Measurements from ENCODE around the gene FAM229A.

Gene FAM229A

GRCh38 chr1:32346532-32347157 is 15.6 kb downstream of the FAM229A start:
- no peak for DNase-seq

GRCh38 chr1:32345289-32345827 is 16.9 kb downstream of the FAM229A start:
- no peak for DNase-seq

GRCh38 chr1:32342704-32343103 is 19.6 kb downstream of the FAM229A start:
- no peak for DNase-seq

GRCh38 chr1:32341971-32342370 is 20.3 kb downstream of the FAM229A start:
- no peak for DNase-seq

- no peak for DNase-seq
Observed at GRCh38 chr1:32341186-32341757, 21.0 kb downstream of the FAM229A start.

GRCh38 chr1:32339363-32339978 is 22.8 kb downstream of the FAM229A start:
- DNase-seq = peak; percentile 49 to 55

GRCh38 chr1:32338637-32339145 is 23.6 kb downstream of the FAM229A start:
- no peak for DNase-seq

GRCh38 chr1:32337855-32338636 is 24.2 kb downstream of the FAM229A start:
- no peak for DNase-seq

GRCh38 chr1:32336963-32337675 is 25.2 kb downstream of the FAM229A start:
- DNase-seq = peak; percentile 56 to 66

- DNase-seq = no peak
Observed at GRCh38 chr1:32336591-32336932, 25.7 kb downstream of the FAM229A start.

GRCh38 chr1:32335790-32336590 is 26.3 kb downstream of the FAM229A start, which contains the start of gene MARCKSL1:
Gene MARCKSL1, minus strand, starts transcription at chr1:32336233. Its CDS starts 200 bp downstream, at chr1:32336033.
- peak; percentile 84 to 88 for DNase-seq

GRCh38 chr1:32335535-32335789 is 26.8 kb downstream of the FAM229A start:
- no peak for DNase-seq

- peak; percentile 63 to 67 for DNase-seq
Observed at GRCh38 chr1:32334864-32335534, 27.3 kb downstream of the FAM229A start.

GRCh38 chr1:32334274-32334861 is 27.9 kb downstream of the FAM229A start:
- DNase-seq = no peak

GRCh38 chr1:32333251-32333963 is 28.9 kb downstream of the FAM229A start:
- DNase-seq = no peak

GRCh38 chr1:32332290-32333079 is 29.8 kb downstream of the FAM229A start:
- DNase-seq = no peak

GRCh38 chr1:32331549-32331948 is 30.7 kb downstream of the FAM229A start:
- no peak for DNase-seq

- no peak for DNase-seq
Observed at GRCh38 chr1:32330558-32331151, 31.6 kb downstream of the FAM229A start.

GRCh38 chr1:32329931-32330466 is 32.3 kb downstream of the FAM229A start:
- no peak for DNase-seq
